ENCODE data around the gene LY86. TPM values are rescaled to one million over a fixed set of nuclear protein-coding genes. Genes with fewer than 3 reads are reported as not detected.
A peak's percentile ranks its signal among the peaks of the same experiment; 100 is the strongest.

Gene LY86
- polyA plus RNA-seq (ENCODE audit: insufficient read length) = 1.4 TPM

DNA sequence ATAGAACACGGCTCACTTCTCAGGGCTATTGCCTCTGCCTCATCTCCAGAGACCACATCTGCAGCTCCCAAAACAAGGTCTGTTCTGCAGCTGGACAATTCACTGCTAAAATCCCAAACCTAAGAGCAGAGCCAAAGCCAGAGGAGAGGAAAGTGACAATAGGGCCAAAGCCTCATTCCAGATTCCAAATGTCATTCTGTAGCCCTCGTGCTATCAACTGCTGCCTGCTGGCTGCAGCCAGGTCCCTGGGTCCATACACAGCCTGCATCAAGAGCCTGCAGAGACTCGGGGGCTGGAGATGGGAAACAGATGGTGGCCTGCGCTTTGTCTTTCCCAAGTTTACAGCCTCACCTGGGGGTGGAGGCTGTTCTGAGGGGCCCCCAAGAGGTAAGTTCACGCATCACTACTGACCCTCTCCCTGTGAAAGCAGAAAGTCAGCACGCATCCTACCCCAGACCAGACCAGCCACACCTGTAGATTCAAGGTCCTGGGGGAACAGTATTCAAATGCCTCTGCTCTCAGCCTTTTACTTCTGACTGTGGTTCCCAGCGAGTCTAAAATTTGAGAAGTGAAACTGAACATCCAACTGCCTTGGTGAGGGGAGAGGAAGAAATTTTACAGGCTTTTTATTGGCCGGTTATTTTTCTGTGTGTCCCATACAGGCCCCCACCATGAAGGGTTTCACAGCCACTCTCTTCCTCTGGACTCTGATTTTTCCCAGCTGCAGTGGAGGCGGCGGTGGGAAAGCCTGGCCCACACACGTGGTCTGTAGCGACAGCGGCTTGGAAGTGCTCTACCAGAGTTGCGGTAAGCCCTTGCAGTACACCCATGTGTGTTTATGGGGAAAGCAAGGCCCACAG is at the start of gene LY86:
Gene LY86 (plus strand): TSS at position 657 of the 860 bp plus-strand sequence. CDS start 15 bp downstream, at position 672.
- peak; percentile 81 for DNase-seq (ENCODE audit: low read depth)

- no peak for DNase-seq (ENCODE audit: low read depth)
These were observed 49.5 kb upstream of the LY86 start for GRCh38 chr6:6539036-6539435.

GRCh38 chr6:6542357-6542756 is 46.2 kb upstream of the LY86 start:
- DNase-seq (ENCODE audit: low read depth) = no peak

- DNase-seq (ENCODE audit: low read depth) = no peak
These were observed 45.2 kb upstream of the LY86 start for GRCh38 chr6:6543181-6543879.

DNA sequence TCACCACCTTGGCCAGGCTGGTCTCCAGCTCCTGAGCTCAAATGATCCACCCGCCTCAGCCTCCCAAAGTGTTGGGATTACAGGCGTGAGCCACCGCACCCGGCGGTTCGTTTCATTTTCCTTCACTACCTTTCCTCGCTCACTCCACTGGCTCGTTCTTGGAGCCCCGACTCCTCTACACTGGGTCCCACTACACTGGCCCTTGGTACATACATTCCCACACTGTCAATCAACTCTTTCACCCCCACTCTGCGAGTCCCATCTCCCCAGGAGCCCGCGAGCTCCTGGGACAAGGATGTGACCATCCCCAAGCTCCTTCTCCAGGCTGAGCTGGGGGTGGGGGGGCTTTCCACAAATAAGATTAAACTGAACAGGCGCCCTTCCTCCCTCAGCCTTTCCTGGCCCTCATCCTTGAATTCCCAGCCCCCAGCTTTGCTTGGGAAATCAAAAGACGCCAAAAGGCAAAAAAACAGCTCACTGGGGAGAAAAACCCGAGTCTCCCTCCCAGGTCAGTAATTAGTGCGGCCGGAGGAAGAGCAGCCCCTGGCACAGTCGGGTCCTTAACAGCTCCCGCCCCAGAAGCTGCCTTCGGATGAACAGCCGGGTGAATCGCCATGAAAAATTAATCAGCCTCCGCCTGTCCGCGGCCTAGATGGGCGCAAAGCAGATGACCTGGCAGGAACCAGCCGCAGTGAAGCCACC is 42.8 kb upstream of the LY86 start:
- DNase-seq (ENCODE audit: low read depth) = no peak

GRCh38 chr6:6546318-6547109 is 42.0 kb upstream of the LY86 start:
- no peak for DNase-seq (ENCODE audit: low read depth)

- DNase-seq (ENCODE audit: low read depth) = peak; percentile 84
These were observed 41.2 kb upstream of the LY86 start for GRCh38 chr6:6547110-6547879.

- no peak for DNase-seq (ENCODE audit: low read depth)
These were observed 32.3 kb upstream of the LY86 start for GRCh38 chr6:6556161-6556737.

DNA sequence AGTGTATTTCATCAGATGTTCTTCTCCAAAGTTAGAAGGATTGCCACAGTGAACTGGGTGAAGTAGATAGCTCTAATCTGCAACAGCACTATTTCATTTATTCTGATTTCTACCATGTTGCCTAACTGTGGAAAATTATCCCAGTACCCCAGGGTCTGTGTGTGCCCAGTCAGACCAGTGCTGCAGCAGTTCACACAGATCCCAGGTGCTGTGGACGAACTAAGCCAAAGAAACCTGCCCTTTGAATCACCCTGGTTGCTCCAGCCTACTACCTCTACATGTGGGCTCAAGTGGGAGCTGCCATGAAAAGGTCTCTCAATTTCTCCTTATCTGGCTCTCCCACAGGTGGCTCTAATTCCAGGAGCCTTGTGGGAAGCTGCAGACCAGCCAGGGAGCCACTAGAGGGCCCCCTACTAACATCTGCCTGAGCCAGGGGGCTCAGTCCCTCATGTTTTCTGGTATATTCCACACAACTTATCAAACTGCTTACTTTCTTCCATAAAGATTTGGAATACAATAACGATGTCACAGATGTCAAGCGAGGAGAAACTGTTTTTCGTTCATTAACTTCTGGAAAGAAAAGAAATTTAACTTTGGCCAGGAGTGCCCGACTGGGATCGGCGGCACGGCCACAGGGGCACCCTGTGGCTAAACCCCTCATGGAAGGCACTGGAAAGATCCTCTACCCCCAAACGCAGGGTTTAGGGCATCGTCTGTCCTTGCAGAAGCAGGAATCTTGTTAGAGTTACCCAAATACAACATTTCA is 31.6 kb upstream of the LY86 start:
- no peak for DNase-seq (ENCODE audit: low read depth)

DNA sequence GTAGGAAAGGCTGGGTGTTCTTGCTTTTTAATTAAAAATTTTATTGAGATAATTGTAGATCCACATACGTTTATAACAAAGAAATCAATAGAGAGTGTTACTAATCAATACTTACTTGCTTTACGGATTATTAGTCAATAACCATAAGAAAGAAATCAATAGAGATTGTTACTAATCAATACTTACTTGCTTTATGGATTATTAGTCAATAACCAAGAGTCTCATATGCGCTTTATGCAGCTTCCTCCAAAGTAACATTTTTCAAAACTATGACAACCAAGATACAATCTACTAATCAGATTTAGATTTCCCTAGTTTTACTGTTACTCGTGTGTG is 31.0 kb upstream of the LY86 start:
- no peak for DNase-seq (ENCODE audit: low read depth)

DNA sequence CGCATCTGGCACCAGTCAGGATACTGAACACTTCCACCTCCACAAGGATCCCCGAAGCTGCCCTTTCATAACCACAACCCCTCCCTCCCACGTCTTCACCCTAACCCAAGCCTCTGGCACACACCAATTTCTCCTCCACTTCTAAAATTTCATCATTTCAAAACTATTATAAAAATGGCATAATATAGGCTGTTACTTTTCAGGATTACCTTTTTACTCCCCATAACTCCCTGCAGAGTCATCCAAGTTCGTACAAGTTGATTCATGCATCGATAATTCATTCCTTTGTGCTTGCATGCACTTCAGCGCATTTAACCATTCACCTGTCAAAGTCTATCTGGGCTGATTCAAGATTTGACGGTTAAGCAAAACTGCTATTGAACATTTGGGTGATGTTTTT is 30.6 kb upstream of the LY86 start:
- no peak for DNase-seq (ENCODE audit: low read depth)

DNA sequence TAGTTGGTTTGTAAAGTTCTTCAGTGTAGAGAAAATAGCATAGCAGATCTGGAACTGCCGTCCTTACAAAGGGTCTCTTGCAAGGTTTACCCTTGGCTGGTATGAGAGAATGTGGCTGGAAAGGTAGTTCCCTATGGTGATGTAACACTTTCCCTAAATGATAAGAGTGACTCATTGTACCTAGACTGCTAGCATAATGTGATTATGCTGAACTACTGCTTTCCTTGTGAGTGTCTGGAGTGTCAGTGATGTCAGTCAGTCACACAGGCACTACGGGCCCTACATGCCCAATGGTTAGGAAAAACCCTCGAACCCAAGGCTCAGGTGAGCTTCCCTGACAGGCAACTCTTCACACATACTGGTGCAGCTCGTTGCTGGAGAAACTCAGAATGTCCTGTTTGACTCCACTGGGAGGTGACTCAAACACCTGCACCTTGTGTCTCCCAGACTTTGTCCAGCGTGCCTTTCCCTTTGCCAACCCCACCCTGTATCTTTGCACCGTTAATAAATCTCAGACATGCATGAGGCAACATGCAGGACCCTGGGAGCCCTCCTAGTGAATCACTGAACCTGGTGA is 28.4 kb upstream of the LY86 start:
- DNase-seq (ENCODE audit: low read depth) = no peak

GRCh38 chr6:6560909-6561308 is 27.6 kb upstream of the LY86 start:
- DNase-seq (ENCODE audit: low read depth) = no peak

DNA sequence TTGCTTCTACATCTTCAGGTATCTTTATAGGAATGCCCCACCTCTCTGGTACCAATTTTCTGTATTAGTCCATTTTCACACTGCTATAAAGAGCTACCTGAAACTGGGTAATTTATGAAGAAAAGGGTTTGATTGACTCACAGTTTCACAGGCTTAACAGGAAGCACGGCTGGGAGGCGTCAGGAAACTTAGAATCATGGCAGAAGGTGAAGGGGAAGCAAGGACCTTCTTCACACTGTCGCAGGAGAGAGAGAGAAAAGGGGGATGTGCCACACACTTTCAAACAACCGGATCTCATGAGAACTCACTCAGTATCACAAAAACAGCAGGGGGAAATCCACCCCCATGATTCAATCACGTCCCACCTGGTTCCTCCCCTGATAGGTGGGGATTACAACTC is 24.4 kb upstream of the LY86 start:
- DNase-seq (ENCODE audit: low read depth) = no peak

GRCh38 chr6:6565069-6565468 is 23.5 kb upstream of the LY86 start:
- DNase-seq (ENCODE audit: low read depth) = no peak

GRCh38 chr6:6565488-6565887 is 23.0 kb upstream of the LY86 start:
- no peak for DNase-seq (ENCODE audit: low read depth)

DNA sequence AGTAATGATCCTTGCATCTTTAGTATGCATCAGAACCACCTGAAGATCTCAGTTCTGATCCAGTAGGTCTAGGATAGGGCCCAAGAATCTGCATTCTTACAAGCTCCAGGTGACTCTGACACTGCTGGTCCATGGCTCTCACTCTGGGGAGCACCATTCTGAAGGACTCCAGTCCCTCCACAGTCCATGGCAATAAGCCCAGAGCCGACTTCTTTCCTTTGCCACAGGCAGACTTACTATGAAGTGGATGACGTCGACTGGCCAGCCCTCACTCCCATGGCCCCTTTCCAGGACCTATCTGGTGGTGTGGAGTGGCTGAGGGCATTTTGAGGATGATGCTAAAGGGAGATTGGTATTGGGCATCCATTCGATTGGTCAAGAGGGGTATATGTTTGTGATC is 21.8 kb upstream of the LY86 start:
- no peak for DNase-seq (ENCODE audit: low read depth)

- no peak for DNase-seq (ENCODE audit: low read depth)
These were observed 19.3 kb upstream of the LY86 start for GRCh38 chr6:6569096-6569810.

DNA sequence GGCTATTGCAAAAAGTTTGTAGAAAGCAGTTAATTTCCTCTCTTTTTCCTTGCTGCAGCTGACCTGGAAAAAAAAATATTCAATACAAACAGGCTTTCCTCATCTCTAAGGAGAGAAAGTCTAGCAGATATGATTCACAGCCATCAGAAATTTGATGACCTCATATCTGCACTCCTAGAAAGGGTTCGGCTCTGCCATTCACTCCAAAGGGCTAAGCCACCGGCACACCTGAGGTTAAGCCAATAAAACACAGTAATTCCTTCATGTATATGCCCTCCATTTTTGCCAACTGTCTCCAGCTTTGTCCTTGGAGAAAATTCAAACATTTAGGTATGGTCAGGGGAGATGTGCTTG is 18.7 kb upstream of the LY86 start:
- no peak for DNase-seq (ENCODE audit: low read depth)

Data from forelimb muscle (tissue), 1 donor.